Measurements from ENCODE around the gene PTGES2. TPM values are rescaled to one million over a fixed set of nuclear protein-coding genes. Genes with fewer than 3 reads are reported as not detected.

The PTGES2 gene
- total RNA-seq, 2 donors from 2014 or later = 73.5 to 84.5 TPM

GRCh38 chr9:128098297-128099230 lies 29.0 kb downstream of the PTGES2 start:
- Mint-ChIP-seq H3K36me3 (ENCODE audit: low read depth) (peaks cover 25% of the 10 kb centered on the region), H3K27me3 (ENCODE audit: insufficient read depth) (no peaks in the 10 kb centered on the region), H3K27ac (peak overlapping the region; percentile 100), H3K9me3 (no peaks in the 10 kb centered on the region), H3K4me1 (peaks cover 19% of the 10 kb centered on the region), H3K4me3 (peak overlapping the region; percentile 68)
- no peak for TF ChIP-seq CTCF (conservative IDR thresholded peaks at IDR 0.05)
- H3K9ac ChIP-seq (ENCODE audit: extremely low read depth, low read length, poor library complexity, severe bottlenecking) = peak overlapping the region; percentile 89
- peak overlapping the region; percentile 99 for H3K27ac ChIP-seq (ENCODE audit: low read depth, low read length)
- DNase-seq = peak; percentile 97
- H3K9me3 ChIP-seq (ENCODE audit: control insufficient read depth, low read length) = no peaks in the 10 kb centered on the region
- peaks cover 26% of the 10 kb centered on the region for H3K4me1 ChIP-seq (ENCODE audit: control insufficient read depth, insufficient read depth, low read length)
- H3K4me3 ChIP-seq (ENCODE audit: low read length) = peak overlapping the region; percentile 81
- 7 to 8% methylated on average over 14 to 32 of the region's 32 CpGs for WGBS, 2 experiments (ENCODE audit: insufficient coverage in 1 of 2, insufficient read length in 1 of 2)
- no peaks in the 10 kb centered on the region for H3K27me3 ChIP-seq (ENCODE audit: control insufficient read depth, insufficient read depth, low read length, poor library complexity, severe bottlenecking)
- peaks cover 30% of the 10 kb centered on the region for H3K36me3 ChIP-seq (ENCODE audit: control insufficient read depth, insufficient read depth, low read length)

GRCh38 chr9:128097543-128098296 lies 29.8 kb downstream of the PTGES2 start:
- WGBS, 2 experiments (ENCODE audit: insufficient coverage in 1 of 2, insufficient read length in 1 of 2) = 58 to 63% methylated on average over 11 to 13 of the region's 13 CpGs

More at GRCh38 chr9:128097543-128098296, 29.8 kb downstream of the PTGES2 start:
- peak; percentile 74 for DNase-seq
- Mint-ChIP-seq H3K9me3 (no peaks in the 10 kb centered on the region), H3K4me1 (peaks cover 19% of the 10 kb centered on the region), H3K27ac (peak overlapping the region; percentile 100), H3K27me3 (ENCODE audit: insufficient read depth) (no peaks in the 10 kb centered on the region), H3K4me3 (peak overlapping the region; percentile 68), H3K36me3 (ENCODE audit: low read depth) (peaks cover 21% of the 10 kb centered on the region)
- Histone ChIP-seq H3K4me3 (ENCODE audit: low read length) (peak overlapping the region; percentile 81), H3K9ac (ENCODE audit: extremely low read depth, low read length, poor library complexity, severe bottlenecking) (peak overlapping the region; percentile 89), H3K27ac (ENCODE audit: low read depth, low read length) (peak overlapping the region; percentile 99), H3K27me3 (ENCODE audit: control insufficient read depth, insufficient read depth, low read length, poor library complexity, severe bottlenecking) (no peaks in the 10 kb centered on the region), H3K4me1 (ENCODE audit: control insufficient read depth, insufficient read depth, low read length) (peaks cover 26% of the 10 kb centered on the region), H3K9me3 (ENCODE audit: control insufficient read depth, low read length) (no peaks in the 10 kb centered on the region), H3K36me3 (ENCODE audit: control insufficient read depth, insufficient read depth, low read length) (peaks cover 25% of the 10 kb centered on the region)
- TF ChIP-seq CTCF (conservative IDR thresholded peaks at IDR 0.05) = no peak

Measured in endodermal cell (in vitro differentiated cells).